HepG2 (cell line): ENCODE measurements around the gene MEF2B.

Experiments used
- ARNTL ChIP-seq: sonication (generic); formaldehyde crosslinking; IDR thresholded peaks from 2 replicates; pipeline ENCODE4 v1.4.0; 2020; ENCODE audit warnings: mild to moderate bottlenecking, missing genetic modification reagents
- ATF1 ChIP-seq: IDR thresholded peaks from 2 replicates; pipeline ENCODE4 v1.6.1; 2016; ENCODE audit warnings: mild to moderate bottlenecking, control low read depth
- CHD2 ChIP-seq: IDR thresholded peaks from 2 replicates; pipeline ENCODE4 v1.6.1; 2011; ENCODE audit warnings: low read depth, low read length, improper control_type of control experiment
- CTCF ChIP-seq: sonication (generic); formaldehyde crosslinking; IDR thresholded peaks from 2 replicates; pipeline ENCODE4 v1.5.0; 2020; ENCODE audit warnings: mild to moderate bottlenecking, missing genetic modification reagents, moderate library complexity
- GABPA ChIP-seq, 2 experiments: IDR thresholded peaks; 2 replicates each; pipeline ENCODE4 v1.6.1; 2011 to 2016; ENCODE audit warnings: low read depth in 2 of 2, low read length in 1 of 2, missing biosample characterization in 1 of 2, missing genetic modification characterization in 1 of 2
- LBX2 ChIP-seq: sonication (generic); formaldehyde crosslinking; IDR thresholded peaks from 2 replicates; pipeline ENCODE4 v1.5.0; 2020; ENCODE audit warnings: missing genetic modification reagents, mild to moderate bottlenecking, borderline replicate concordance
- LCORL ChIP-seq, 2 experiments: fragments of 450-650 bp in 1 of 2; sonication (generic) in 1 of 2; formaldehyde crosslinking in 1 of 2; IDR thresholded peaks; 2 replicates each; pipeline versions ENCODE4 v1.5.0 to v1.6.1; 2017 to 2020; ENCODE audit warnings: antibody characterized with exemption in 1 of 2, missing genetic modification reagents in 1 of 2
- NFYB ChIP-seq: sonication (generic); formaldehyde crosslinking; IDR thresholded peaks from 2 replicates; pipeline ENCODE4 v1.4.0; 2020; ENCODE audit warnings: missing genetic modification reagents
- SMAD9 ChIP-seq: sonication (generic); formaldehyde crosslinking; IDR thresholded peaks from 2 replicates; pipeline ENCODE4 v1.5.1; 2020; ENCODE audit warnings: mild to moderate bottlenecking, missing genetic modification reagents
- TBL1XR1 ChIP-seq: fragments of 150-350 bp; IDR thresholded peaks from 2 replicates; pipeline ENCODE4 v1.6.1; 2014; ENCODE audit warnings: borderline replicate concordance, low read length; ENCODE audit not compliant: partially characterized antibody
- ZNF12 ChIP-seq: sonication (generic); formaldehyde crosslinking; IDR thresholded peaks from 2 replicates; pipeline ENCODE4 v1.5.0; 2020; ENCODE audit warnings: missing genetic modification reagents
- ZNF407 ChIP-seq: sonication (generic); formaldehyde crosslinking; IDR thresholded peaks from one replicate; pipeline ENCODE4 v1.5.1; 2020; ENCODE audit warnings: mild to moderate bottlenecking, missing genetic modification reagents; ENCODE audit errors: not compliant biosample characterization

- TF ChIP-seq CTCF (CRISPR knock-in tag) (no peak), SMAD9 (CRISPR knock-in tag) (no peak), TBL1XR1 (no peak), ARNTL (CRISPR knock-in tag) (no peak), ZNF407 (CRISPR knock-in tag) (no peak), ATF1 (no peak), CHD2 (no peak), NFYB (CRISPR knock-in tag) (no peak), LCORL (IDR thresholded peaks at IDR 0.05) (no peak), LCORL (CRISPR knock-in tag; IDR thresholded peaks at IDR 0.05) (no peak), GABPA (IDR thresholded peaks at IDR 0.05; ENCODE audit: low read depth, low read length) (no peak), GABPA (CRISPR knock-in tag; IDR thresholded peaks at IDR 0.05; ENCODE audit: low read depth) (no peak), LBX2 (CRISPR knock-in tag) (no peak), ZNF12 (CRISPR knock-in tag) (no peak)
Measured at GRCh38 chr19:19192910-19193423, 22.9 kb upstream of the MEF2B start.
